Measurements from ENCODE around the gene CASS4. TPM values are rescaled to one million over a fixed set of nuclear protein-coding genes. Genes with fewer than 3 reads are reported as not detected.

The CASS4 gene
- total RNA-seq, 4 donors from 2014 or later: 0.62 to 9.1 (median 3.7) TPM

DNA sequence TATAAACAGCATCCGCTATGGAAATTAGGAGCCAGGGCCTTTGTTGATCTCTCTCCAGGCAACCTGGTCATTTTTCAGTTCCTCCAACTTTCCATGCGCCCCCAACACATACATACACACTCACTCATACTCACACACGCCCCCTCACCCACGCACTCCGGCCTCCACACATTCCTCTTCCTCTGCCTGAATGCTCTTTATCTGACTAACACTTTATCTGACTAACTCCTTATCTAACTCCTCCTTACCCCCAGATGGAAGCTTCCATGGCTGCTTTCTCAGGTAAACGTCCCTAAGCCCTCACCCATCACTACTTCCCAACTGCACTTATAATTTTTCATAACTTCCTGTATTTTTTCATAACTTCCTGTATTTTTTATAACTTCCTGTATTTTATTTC lies 17.4 kb downstream of the CASS4 start:
- intact Hi-C loops (cut with DNase I; ENCODE audit: low total_unique reads): no loop called here
- Histone ChIP-seq H3K27ac (no peak overlapping the region), H3K36me3 (no peaks in the 10 kb centered on the region), H3K9me3 (no peaks in the 10 kb centered on the region), H3K27me3 (no peaks in the 10 kb centered on the region), H3K4me3 (no peak overlapping the region), H3K4me1 (no peaks in the 10 kb centered on the region)
- TF ChIP-seq, protein P1, sequence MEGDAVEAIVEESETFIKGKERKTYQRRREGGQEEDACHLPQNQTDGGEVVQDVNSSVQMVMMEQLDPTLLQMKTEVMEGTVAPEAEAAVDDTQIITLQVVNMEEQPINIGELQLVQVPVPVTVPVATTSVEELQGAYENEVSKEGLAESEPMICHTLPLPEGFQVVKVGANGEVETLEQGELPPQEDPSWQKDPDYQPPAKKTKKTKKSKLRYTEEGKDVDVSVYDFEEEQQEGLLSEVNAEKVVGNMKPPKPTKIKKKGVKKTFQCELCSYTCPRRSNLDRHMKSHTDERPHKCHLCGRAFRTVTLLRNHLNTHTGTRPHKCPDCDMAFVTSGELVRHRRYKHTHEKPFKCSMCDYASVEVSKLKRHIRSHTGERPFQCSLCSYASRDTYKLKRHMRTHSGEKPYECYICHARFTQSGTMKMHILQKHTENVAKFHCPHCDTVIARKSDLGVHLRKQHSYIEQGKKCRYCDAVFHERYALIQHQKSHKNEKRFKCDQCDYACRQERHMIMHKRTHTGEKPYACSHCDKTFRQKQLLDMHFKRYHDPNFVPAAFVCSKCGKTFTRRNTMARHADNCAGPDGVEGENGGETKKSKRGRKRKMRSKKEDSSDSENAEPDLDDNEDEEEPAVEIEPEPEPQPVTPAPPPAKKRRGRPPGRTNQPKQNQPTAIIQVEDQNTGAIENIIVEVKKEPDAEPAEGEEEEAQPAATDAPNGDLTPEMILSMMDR (IDR thresholded peaks at IDR 0.05): no peak
- no peak for TF ChIP-seq POLR2A (IDR thresholded peaks at IDR 0.05)
- no peak for DNase-seq

GRCh38 chr20:56429941-56430340 lies 17.9 kb downstream of the CASS4 start:
- no peaks in the 10 kb centered on the region for H3K27me3 ChIP-seq
- H3K4me1 ChIP-seq: no peaks in the 10 kb centered on the region
- TF ChIP-seq, protein P1 (IDR thresholded peaks at IDR 0.05): no peak
- no peak for TF ChIP-seq POLR2A (IDR thresholded peaks at IDR 0.05)
- DNase-seq: no peak
- H3K36me3 ChIP-seq: no peaks in the 10 kb centered on the region
- intact Hi-C loops (cut with DNase I; ENCODE audit: low total_unique reads): no loop called here
- H3K4me3 ChIP-seq: no peak overlapping the region
- no peaks in the 10 kb centered on the region for H3K9me3 ChIP-seq
- H3K27ac ChIP-seq: no peak overlapping the region

- Histone ChIP-seq H3K27me3 (no peaks in the 10 kb centered on the region), H3K4me1 (no peaks in the 10 kb centered on the region), H3K4me3 (no peak overlapping the region), H3K27ac (no peak overlapping the region), H3K36me3 (no peaks in the 10 kb centered on the region), H3K9me3 (no peaks in the 10 kb centered on the region)
- intact Hi-C loops (cut with DNase I; ENCODE audit: low total_unique reads): no loop called here
- DNase-seq: no peak
- TF ChIP-seq, protein P1 (IDR thresholded peaks at IDR 0.05): no peak
- TF ChIP-seq POLR2A (IDR thresholded peaks at IDR 0.05): no peak
Measured at GRCh38 chr20:56430461-56430860, 18.4 kb downstream of the CASS4 start.

DNA sequence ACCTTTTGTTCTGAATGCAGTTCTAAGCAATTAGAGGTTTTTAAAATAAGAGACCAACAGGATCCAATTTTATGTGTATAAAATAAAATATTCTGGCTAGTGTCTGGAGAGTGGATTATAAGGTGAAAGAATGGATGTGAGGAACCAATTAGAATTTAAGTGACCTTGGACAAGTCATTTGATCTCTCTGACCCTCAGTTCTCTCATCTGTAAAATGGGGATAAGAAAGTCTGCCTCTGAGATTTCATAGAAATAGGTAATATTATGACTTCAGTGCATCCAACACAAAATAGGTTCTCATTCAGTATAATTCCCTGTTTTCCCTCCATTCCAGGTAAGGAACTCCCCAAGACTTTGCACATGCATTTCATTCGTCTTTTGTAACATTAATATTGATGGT lies 18.9 kb downstream of the CASS4 start:
- H3K27ac ChIP-seq: no peak overlapping the region
- H3K4me3 ChIP-seq: no peak overlapping the region
- H3K9me3 ChIP-seq: no peaks in the 10 kb centered on the region
- DNase-seq: no peak
- TF ChIP-seq POLR2A (IDR thresholded peaks at IDR 0.05): no peak
- TF ChIP-seq, protein P1 (IDR thresholded peaks at IDR 0.05): no peak
- H3K36me3 ChIP-seq: no peaks in the 10 kb centered on the region
- no peaks in the 10 kb centered on the region for H3K27me3 ChIP-seq
- intact Hi-C loops (cut with DNase I; ENCODE audit: low total_unique reads): no loop called here
- H3K4me1 ChIP-seq: no peaks in the 10 kb centered on the region

DNA sequence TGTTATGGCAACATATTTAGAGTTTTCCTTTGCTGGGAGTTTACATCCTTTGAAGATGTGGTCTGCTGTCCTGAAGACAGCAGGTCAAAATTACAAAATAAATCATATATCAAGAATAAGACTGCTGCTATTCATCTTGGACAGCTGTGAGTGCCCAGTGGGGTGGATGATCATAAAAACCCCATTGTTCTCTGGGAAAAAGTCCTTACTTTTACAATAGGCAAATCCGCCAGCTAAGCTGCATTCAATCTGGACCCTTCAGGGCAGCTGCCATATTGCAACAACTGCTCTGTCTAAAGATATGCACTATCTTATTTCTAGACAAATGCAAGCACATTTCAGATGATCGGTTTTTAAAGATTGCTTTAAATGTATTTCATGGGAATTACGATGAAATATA lies 19.4 kb downstream of the CASS4 start:
- Histone ChIP-seq H3K9me3 (no peaks in the 10 kb centered on the region), H3K27me3 (no peaks in the 10 kb centered on the region), H3K36me3 (no peaks in the 10 kb centered on the region), H3K27ac (no peak overlapping the region), H3K4me3 (no peak overlapping the region), H3K4me1 (no peaks in the 10 kb centered on the region)
- DNase-seq: no peak
- intact Hi-C loops (cut with DNase I; ENCODE audit: low total_unique reads): no loop called here
- no peak for TF ChIP-seq POLR2A (IDR thresholded peaks at IDR 0.05)
- TF ChIP-seq, protein P1 (IDR thresholded peaks at IDR 0.05): no peak

Data from uterus (tissue), 4 donors.